ENCODE measurements around the gene DPM2. TPM values are rescaled to one million over a fixed set of nuclear protein-coding genes. Genes with fewer than 3 reads are reported as not detected.
A peak's percentile ranks its signal among the peaks of the same experiment; 100 is the strongest.

The DPM2 gene
- total RNA-seq, 1 experiment from 2014 or later = 46.9 TPM

DNA sequence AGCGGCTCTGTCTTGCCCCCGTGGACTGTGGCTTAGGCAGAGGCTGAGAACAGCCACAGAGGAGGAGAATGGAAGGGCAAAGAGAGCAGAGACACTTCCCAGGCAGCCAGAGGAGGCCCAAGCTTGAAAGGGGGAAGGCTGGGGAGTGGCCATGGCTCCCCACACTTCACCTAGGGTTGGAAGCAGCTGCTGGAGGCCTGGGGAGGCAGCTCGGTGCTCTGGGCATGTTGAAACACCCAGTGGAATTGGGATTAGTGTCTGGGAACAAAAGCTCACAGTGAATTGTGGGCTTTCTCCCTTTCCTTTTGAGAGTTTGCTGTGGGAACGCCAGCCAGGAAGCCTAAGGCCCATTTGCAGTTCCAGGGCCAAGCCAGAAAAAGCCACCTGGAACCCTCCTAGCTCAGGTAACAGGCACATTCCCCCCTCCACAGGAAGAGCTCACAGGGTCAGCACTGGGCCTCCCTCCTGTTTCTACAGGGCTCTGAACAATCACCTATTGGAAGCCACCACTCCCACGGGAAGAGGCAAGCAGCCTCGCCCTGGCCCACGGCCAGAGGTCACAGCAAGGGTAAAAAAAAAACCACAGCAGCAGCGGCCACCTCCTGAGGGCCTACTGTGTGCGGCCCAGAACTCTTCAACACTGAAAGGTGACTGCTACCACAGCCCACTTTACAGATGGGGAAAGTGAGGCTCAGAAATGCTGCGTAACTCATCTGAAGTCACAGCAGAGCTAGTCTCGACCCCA lies 22.9 kb upstream of the DPM2 start:
- DNase-seq (ENCODE audit: low read depth) = no peak
- in situ Hi-C loops (cut with HindIII; ENCODE audit: low pct_unique_long_range_greater_than_20kb, low sequenced_read_pairs) = no loop called here

DNA sequence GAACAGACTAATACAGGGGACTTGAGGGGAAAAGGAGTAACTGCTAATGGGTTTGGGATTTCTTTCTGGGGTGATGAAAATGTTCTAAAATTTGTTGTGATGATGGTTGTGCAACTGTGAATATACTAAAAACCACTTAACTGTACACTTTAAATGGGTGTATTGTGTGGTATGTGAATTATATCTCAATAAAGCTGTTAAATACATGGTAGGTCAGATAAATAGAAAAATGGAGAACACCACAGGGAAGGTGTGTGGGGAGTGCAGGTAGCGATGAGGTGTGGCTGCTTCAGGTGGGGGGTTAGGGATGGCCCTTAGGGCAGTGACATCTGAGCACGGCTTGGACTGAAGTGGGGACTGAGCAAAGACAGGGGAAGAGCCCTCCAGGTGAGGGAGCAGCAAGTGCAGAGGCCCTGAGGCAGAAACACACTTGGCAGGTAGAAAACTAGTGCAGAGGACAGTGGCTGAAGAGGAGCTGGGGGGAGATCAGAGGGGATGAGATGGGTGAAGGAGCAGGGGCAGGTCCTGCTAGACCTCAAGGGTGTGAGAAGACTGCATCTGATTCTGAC lies 22.3 kb upstream of the DPM2 start:
- in situ Hi-C loops (cut with HindIII; ENCODE audit: low pct_unique_long_range_greater_than_20kb, low sequenced_read_pairs) = no loop called here
- DNase-seq (ENCODE audit: low read depth) = no peak

GRCh38 chr9:127959398-127959797 lies 21.7 kb upstream of the DPM2 start:
- in situ Hi-C loops (cut with HindIII; ENCODE audit: low pct_unique_long_range_greater_than_20kb, low sequenced_read_pairs) = no loop called here
- DNase-seq (ENCODE audit: low read depth) = no peak

GRCh38 chr9:127958728-127959127 lies 21.1 kb upstream of the DPM2 start:
- in situ Hi-C loops (cut with HindIII; ENCODE audit: low pct_unique_long_range_greater_than_20kb, low sequenced_read_pairs) = no loop called here
- no peak for DNase-seq (ENCODE audit: low read depth)

- peak; percentile 91 for DNase-seq (ENCODE audit: low read depth)
- in situ Hi-C loops (cut with HindIII; ENCODE audit: low pct_unique_long_range_greater_than_20kb, low sequenced_read_pairs) = no loop called here
Observed at GRCh38 chr9:127955294-127956015, 17.8 kb upstream of the DPM2 start.

DNA sequence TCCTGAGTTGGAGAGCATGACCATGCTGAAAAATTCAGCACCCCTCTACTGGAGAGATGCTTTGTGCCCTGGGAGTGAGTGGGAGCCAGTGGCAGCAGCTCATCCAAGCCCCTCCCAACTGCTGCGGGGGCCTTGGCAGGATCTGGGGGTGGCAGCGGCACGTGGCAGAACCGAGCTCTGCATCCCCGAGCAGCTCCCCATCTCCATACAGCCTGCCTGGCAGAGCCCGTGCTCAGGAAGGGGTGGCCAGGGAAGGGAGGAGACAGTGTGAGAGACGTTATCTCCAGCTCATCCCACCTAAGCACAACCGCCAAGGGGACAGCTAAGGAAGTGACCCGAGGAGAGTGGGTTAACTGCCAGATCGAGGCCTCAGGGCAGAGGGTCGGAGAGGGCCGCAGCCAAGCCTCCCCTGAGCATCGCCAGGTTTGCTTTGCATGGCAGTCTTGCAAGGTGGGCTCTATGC lies 17.2 kb upstream of the DPM2 start:
- in situ Hi-C loops (cut with HindIII; ENCODE audit: low pct_unique_long_range_greater_than_20kb, low sequenced_read_pairs) = no loop called here
- DNase-seq (ENCODE audit: low read depth) = no peak

DNA sequence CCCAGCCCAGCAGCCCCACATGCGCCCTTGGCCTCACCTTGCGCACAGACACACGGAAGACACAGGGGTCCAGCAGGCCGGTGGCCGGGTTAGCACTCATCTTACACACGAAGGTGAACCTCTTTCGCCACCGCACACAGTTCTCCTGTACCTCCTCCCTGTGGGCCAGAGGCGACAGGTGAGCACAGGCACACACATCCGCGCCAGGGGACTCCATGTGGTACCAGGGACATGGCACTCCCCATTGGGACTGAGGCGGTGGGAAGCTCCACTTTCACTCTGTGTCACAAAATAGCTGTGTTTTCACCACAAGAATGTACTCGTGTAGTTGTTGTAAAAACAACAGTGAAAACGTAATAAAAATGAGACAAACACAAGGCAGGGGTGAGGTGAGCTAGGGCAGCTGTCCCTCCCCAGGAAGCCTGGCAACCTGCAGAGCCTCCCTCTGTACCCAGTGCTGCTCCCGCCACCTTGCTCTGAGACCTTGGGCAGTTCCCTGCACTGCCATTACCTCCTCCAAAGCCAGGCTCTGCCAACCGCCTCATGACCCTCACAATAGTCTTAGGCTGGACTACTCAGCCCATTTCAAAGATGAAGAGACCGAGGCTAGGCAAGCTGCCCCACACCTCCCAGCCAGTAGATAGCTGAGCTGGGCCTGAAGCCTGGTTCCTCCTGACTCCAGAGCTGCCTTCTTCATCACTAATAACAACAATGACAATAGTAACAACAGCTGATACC lies 16.3 kb upstream of the DPM2 start:
- no peak for DNase-seq (ENCODE audit: low read depth)
- in situ Hi-C loops (cut with HindIII; ENCODE audit: low pct_unique_long_range_greater_than_20kb, low sequenced_read_pairs) = no loop called here

GRCh38 chr9:127953154-127953553 lies 15.5 kb upstream of the DPM2 start:
- in situ Hi-C loops (cut with HindIII; ENCODE audit: low pct_unique_long_range_greater_than_20kb, low sequenced_read_pairs) = no loop called here
- DNase-seq (ENCODE audit: low read depth) = no peak

- no peak for DNase-seq (ENCODE audit: low read depth)
- in situ Hi-C loops (cut with HindIII; ENCODE audit: low pct_unique_long_range_greater_than_20kb, low sequenced_read_pairs) = no loop called here
Observed at GRCh38 chr9:127950513-127951289, 13.0 kb upstream of the DPM2 start.

GRCh38 chr9:127949827-127950512 lies 12.3 kb upstream of the DPM2 start:
- in situ Hi-C loops (cut with HindIII; ENCODE audit: low pct_unique_long_range_greater_than_20kb, low sequenced_read_pairs) = no loop called here

GRCh38 chr9:127947841-127948710 lies 10.4 kb upstream of the DPM2 start:
- no peak for DNase-seq (ENCODE audit: low read depth)
- in situ Hi-C loops (cut with HindIII; ENCODE audit: low pct_unique_long_range_greater_than_20kb, low sequenced_read_pairs) = no loop called here

More at GRCh38 chr9:127949827-127950512, 12.3 kb upstream of the DPM2 start:
- DNase-seq (ENCODE audit: low read depth) = no peak

DNA sequence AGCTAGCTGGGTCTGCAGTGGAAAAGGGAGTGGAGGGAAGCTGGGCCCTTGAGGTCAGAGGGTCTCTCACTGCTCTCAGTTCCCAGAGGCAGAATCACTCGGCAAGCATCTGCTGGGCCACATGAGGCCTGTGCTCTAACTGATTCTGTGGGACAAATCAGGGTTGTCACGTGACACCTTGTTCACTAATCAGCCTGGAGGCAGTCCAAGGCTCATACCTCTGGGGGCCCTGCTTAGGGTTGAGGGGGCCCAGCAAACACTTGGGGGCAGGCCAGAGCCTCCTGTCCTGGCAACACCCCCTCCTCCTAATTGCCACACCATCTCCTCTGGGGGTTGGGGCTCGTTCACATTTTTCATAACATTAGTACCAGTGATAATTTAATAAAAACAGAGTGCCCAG lies 9.1 kb upstream of the DPM2 start:
- DNase-seq (ENCODE audit: low read depth) = no peak
- in situ Hi-C loops (cut with HindIII; ENCODE audit: low pct_unique_long_range_greater_than_20kb, low sequenced_read_pairs) = no loop called here

DNA sequence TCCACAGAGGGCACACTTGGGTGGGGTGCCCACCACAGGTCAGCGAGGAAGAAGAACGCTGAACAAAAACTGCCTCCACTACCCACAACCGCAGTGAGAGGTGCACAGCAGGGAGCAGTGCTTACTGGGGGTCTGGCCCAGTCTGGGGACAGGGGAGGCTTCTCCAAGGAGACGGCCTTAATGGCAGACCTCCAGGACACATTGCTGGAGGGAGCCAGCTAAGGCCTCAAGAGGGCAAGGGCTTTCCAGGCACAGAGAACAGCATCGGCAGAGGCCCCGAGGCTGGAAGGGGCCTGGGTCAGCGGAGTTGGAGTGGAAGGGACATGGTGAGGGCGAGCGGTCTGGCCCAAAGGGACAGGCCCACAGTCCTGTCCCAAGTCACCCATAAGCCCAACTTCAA lies 8.3 kb upstream of the DPM2 start:
- DNase-seq (ENCODE audit: low read depth) = no peak
- in situ Hi-C loops (cut with HindIII; ENCODE audit: low pct_unique_long_range_greater_than_20kb, low sequenced_read_pairs) = no loop called here

DNA sequence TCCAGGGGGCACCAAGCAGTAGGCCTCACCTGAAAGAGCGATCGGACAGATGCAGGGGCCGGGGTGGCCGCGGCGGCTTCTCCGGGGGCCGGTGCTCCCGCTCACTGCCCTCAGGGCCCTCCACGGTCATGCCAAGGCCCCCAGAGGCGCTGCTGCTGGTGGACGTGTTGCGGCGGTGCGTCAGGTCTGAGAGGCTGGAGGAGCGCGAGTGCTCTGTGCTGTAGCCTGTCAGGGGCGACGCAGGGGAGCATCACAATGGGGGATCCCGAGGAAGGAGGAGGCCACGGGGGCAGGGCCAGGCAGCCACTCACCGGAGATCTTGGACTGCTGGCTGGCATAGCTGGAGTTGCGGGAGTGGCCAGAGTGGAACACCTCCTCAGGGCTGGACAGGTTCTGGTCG lies 7.7 kb upstream of the DPM2 start:
- DNase-seq (ENCODE audit: low read depth) = no peak
- in situ Hi-C loops (cut with HindIII; ENCODE audit: low pct_unique_long_range_greater_than_20kb, low sequenced_read_pairs) = no loop called here

DNA sequence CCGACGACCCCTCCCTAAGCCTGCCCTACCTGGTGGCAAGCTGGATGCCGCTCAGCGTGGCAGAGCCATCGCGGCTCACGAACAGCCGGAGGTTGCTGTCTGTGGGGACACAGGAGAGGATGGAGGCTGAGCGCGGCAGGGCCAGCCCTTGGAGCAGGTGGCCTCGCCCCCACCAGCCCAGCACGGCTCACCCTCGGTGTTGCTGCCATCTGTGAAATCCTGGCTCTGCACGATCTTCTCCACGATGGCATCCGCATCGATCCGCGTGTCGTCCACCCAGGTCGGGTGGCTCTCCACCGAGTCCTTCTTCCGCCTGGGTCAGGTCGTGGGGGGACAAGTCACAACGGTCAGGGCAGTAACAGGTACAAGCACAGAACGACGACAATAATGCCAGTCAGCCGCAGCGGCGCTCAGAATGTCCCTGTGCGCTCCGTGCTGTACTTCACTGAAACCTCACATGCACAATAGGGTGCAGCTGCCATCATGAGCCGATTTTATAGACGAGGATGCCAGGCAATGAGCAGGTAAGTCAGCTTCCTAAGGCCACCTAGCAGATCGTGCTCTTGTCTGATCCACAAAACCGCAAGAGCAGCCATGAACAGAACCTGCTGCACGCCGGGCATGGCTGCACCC lies 7.0 kb upstream of the DPM2 start:
- in situ Hi-C loops (cut with HindIII; ENCODE audit: low pct_unique_long_range_greater_than_20kb, low sequenced_read_pairs) = no loop called here

GRCh38 chr9:127943731-127944144 lies 6.1 kb upstream of the DPM2 start:
- in situ Hi-C loops (cut with HindIII; ENCODE audit: low pct_unique_long_range_greater_than_20kb, low sequenced_read_pairs) = no loop called here
- DNase-seq (ENCODE audit: low read depth) = peak; percentile 62

More for the DNA sequence above, 7.0 kb upstream of the DPM2 start:
- no peak for DNase-seq (ENCODE audit: low read depth)
